22Rv1 (cell line): ENCODE measurements around the gene MAD1L1.

Experiments used
- H3K27ac ChIP-seq: fragments of 450-650 bp; 2 replicates; pipeline ENCODE4 v1.5.1; 2017
- ZFX ChIP-seq: fragments of 450-650 bp; IDR thresholded peaks from 2 replicates; pipeline ENCODE4 v1.6.1; 2017; ENCODE audit warnings: antibody characterized with exemption, borderline replicate concordance
- TF ChIP-seq, protein P1 (sequence below): fragments of 450-650 bp; IDR thresholded peaks from 2 replicates; pipeline ENCODE4 v1.5.1; 2017; ENCODE audit warnings: mild to moderate bottlenecking

MAD1L1 gene

DNA sequence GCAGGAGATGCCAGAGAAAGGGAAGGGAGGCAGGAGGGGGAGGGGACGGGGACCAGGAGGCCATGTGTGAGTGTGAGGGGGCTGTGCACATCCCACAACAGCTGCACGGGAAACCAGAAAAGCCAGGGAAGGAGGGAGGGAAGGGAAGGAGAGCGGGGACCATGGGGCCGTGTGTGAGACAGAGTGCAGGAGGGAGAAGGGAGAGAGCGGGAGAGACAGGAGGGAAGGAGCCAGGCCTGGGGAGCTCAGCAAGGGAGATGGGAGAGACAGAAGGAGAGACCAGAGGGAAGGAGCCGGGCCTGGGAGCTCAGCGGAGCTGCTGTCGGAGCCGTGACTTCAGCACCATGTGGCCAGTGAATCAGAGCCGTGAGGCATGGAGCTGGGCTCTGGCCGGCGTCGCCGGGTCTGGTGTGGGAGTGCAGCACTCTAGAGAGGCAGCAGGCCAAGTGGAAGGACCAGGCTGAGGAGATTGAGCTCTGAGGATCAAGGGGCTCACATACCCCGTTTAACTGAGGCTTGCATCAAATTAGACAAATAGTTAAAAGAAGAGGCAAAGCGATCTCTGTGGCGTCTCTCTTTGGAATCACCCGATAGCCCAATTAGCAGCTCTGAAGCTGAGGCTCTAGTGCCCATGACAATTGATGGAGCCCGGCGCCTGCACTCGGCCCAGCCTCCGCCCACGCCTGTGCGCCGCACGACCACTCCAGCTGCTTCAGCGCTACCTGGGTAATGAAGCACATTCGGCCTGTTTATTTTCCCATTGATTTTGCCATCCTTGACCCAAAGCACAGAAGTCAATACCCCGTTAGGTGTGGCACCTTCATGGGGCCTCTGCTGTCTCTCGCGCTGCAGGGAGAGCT is 150.4 kb downstream of the MAD1L1 start:
- H3K27ac ChIP-seq: no peak overlapping the region
- TF ChIP-seq, protein P1, sequence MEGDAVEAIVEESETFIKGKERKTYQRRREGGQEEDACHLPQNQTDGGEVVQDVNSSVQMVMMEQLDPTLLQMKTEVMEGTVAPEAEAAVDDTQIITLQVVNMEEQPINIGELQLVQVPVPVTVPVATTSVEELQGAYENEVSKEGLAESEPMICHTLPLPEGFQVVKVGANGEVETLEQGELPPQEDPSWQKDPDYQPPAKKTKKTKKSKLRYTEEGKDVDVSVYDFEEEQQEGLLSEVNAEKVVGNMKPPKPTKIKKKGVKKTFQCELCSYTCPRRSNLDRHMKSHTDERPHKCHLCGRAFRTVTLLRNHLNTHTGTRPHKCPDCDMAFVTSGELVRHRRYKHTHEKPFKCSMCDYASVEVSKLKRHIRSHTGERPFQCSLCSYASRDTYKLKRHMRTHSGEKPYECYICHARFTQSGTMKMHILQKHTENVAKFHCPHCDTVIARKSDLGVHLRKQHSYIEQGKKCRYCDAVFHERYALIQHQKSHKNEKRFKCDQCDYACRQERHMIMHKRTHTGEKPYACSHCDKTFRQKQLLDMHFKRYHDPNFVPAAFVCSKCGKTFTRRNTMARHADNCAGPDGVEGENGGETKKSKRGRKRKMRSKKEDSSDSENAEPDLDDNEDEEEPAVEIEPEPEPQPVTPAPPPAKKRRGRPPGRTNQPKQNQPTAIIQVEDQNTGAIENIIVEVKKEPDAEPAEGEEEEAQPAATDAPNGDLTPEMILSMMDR: no peak

DNA sequence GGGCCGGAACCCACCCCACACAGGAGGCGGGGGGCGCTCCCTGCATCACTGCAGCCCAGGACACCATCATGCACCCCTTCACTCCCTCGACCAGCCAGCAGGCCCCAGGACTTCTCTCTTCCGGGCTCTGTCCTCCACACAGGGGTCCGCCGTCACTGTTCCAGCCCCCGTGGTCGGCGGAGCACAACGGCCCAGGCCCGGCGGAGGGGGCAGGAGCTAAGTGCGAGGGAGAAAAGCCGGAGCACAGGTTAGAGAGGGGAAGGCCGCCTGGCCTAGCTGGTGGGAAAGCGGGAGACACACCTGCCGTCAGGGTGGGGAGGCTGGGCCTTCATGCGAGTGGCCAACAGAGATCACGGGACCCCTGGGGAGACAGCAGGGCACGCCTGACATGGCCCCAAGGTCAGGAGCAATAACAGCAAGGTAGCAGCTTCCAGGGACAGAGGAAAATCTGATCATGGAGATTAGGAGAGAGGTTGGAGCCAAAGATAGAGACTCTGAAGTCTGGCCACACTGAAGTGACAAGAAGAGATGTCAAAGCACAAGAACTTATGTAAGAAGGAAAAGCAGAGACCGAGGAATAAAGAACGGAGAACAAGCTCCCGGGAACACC is 151.1 kb downstream of the MAD1L1 start:
- TF ChIP-seq, protein P1: no peak
- TF ChIP-seq ZFX: no peak
- no peak overlapping the region for H3K27ac ChIP-seq

DNA sequence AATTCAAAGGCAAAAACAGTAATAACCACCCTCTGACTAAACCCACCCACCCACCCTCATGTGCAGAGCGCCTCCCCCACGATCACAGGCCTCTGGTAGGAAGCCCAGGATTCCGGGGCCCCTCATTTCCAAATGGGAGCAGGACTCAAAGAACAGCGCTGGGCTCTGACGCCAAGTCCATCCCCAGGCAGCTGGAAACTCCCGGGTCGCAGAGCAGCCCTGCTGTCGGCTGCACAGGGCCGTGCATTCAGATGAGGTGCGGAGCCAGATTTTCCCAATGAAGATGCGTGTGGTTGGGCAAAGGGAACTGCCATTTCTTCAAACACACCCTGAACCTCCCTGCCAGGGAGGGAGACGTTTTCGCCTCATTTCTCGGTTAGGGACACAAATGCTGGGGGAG is 152.3 kb downstream of the MAD1L1 start:
- H3K27ac ChIP-seq: no peak overlapping the region
- TF ChIP-seq ZFX: no peak
- TF ChIP-seq, protein P1: no peak

DNA sequence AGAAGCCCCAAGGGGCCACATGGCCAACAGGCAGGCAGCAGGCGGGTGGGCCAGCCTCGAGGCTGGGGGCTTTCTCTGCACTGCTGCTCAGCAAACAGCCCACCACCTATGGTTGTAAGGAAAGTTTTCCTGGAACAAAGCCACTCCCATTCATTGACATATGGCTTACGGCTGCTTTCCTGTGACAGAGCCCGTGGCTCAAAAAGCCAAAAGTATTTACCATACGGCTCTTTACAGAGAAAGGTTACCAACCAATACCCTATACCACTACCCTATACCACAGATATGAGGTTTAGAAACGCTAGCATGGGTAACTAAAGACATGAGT is 152.7 kb downstream of the MAD1L1 start:
- TF ChIP-seq, protein P1: no peak
- TF ChIP-seq ZFX: no peak
- no peak overlapping the region for H3K27ac ChIP-seq

DNA sequence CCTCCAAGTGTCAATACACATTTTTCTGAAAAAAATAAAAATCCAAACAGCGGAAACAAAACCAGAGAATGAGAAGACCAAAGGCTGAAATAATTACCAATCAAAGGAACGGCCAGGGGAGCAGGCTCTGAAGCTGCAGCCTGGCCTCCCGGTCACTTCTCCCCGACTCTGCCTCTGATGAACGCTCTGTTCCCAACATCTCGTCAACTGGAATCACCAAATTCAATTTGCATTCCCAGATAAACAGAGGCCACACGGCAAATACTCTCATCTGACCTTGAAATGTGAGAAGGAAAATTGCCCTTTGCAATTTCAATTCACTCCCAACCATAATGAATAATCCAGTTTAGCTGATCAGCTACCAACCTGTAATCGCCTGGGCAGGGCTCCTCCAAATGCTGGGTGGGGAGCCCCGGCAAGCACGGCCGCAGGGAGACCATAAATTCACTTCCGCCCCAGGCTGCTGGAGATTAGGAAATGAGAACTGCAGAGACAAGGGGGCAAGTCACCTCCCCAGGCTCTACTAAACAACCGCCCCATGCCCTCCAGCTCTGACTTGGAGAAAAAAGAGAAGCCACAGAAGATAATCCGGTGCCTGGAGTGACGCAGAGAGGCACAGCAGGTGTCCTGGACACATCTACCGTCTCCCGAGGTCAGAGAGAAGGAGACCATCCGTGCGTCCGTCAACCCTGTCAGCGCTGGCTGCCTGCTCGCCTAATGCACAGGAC is 153.2 kb downstream of the MAD1L1 start:
- H3K27ac ChIP-seq: no peak overlapping the region
- TF ChIP-seq, protein P1: no peak
- no peak for TF ChIP-seq ZFX

DNA sequence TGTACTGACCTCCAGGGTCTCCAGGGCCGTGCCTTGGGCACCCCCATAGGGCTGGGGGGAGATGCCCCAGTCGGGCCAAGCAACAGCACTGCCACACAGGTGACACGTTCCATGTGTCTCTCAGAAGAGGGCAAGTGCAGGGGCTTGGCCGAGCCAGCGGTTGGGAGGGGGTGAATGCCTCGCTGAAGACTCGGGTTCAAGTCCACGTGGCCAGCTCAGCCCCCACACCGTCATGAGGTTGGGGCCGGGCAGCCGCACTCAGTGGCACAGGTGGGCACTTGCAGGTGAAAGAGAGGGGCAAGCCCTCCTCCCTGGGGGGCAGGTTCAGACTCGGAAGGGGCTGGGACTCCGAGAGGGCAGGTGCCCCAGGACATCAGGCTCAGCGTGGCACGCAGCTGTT is 153.8 kb downstream of the MAD1L1 start:
- TF ChIP-seq, protein P1: no peak
- no peak for TF ChIP-seq ZFX

DNA sequence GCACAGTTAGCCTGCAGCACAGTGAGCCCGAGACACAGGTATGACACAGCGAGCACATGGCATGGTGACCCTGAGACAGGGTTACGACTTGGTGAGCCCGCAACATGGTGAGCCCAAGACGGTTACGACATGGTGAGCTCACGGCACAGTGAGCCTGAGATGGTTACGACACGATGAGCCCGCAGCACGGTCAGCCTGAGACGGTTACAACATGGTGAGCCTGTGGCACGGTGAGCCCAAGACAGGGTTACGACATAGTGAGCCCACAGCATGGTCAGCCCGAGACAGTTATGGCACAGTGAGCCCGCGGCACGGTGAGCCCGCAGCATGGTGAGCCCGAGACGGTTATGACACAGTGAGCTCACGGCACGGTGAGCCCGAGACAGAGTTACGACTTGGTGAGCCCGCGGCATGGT is 156.1 kb downstream of the MAD1L1 start:
- no peak for TF ChIP-seq ZFX
- TF ChIP-seq, protein P1: no peak

More for the DNA sequence above, 153.8 kb downstream of the MAD1L1 start:
- no peak overlapping the region for H3K27ac ChIP-seq

More for the DNA sequence above, 156.1 kb downstream of the MAD1L1 start:
- H3K27ac ChIP-seq: no peak overlapping the region
